K562 (cell line): ENCODE data around the gene PCP4L1. TPM values are rescaled to one million over a fixed set of nuclear protein-coding genes. Genes with fewer than 3 reads are reported as not detected.

Experiments
- BMI1 ChIP-seq: fragments of 150-350 bp; IDR thresholded peaks from 2 replicates; pipeline ENCODE4 v1.6.1; 2014; ENCODE audit warnings: low read length
- CEBPB ChIP-seq: fragments of 450-650 bp; IDR thresholded peaks from 2 replicates; pipeline ENCODE4 v1.6.1; 2016; ENCODE audit warnings: missing genetic modification characterization, missing compliant biosample characterization
- CHCHD3 ChIP-seq: fragments of 250-450 bp; sonication (Bioruptor Pico); IDR thresholded peaks from 2 replicates; pipeline ENCODE4 v2.1.2; 2022; ENCODE audit warnings: mild to moderate bottlenecking
- ESRRA ChIP-seq: fragments of 450-650 bp; IDR thresholded peaks from 2 replicates; pipeline ENCODE4 v1.6.1; 2014; ENCODE audit warnings: low read depth, mild to moderate bottlenecking, moderate library complexity, borderline replicate concordance
- FOXJ3 ChIP-seq: sonication (generic); formaldehyde crosslinking; IDR thresholded peaks from 2 replicates; pipeline ENCODE4 v1.4.0; 2020; ENCODE audit warnings: mild to moderate bottlenecking, missing genetic modification reagents
- GABPA ChIP-seq: fragments of 200-800 bp; sonication (Bioruptor generic); conservative IDR thresholded peaks from 2 replicates; pipeline ENCODE4 v1.6.1; 2016; ENCODE audit warnings: low read depth, missing genetic modification characterization, missing compliant biosample characterization
- MCM3 ChIP-seq: fragments of 450-650 bp; IDR thresholded peaks from 2 replicates; pipeline ENCODE4 v1.6.1; 2016
- MEF2A ChIP-seq: IDR thresholded peaks from 2 replicates; pipeline ENCODE4 v1.6.1; 2011; ENCODE audit warnings: low read depth, mild to moderate bottlenecking, low read length, moderate library complexity; ENCODE audit not compliant: control insufficient read depth
- PHF20 ChIP-seq: fragments of 450-650 bp; IDR thresholded peaks from 2 replicates; pipeline ENCODE4 v1.6.1; 2018; ENCODE audit not compliant: partially characterized antibody
- PYGO2 ChIP-seq: fragments of 450-650 bp; IDR thresholded peaks from 2 replicates; pipeline ENCODE4 v1.6.1; 2016; ENCODE audit warnings: mild to moderate bottlenecking, missing genetic modification characterization, moderate library complexity, missing compliant biosample characterization
- RNF2 ChIP-seq: sonication (generic); IDR thresholded peaks from 2 replicates; pipeline ENCODE4 v1.6.1; 2016
- SLC30A9 ChIP-seq: fragments of 250-450 bp; sonication (Bioruptor Pico); IDR thresholded peaks from 2 replicates; pipeline ENCODE4 v1.8.0; 2022; ENCODE audit warnings: mild to moderate bottlenecking, moderate library complexity
- SMARCA5 ChIP-seq: fragments of 450-650 bp; IDR thresholded peaks from 2 replicates; pipeline ENCODE4 v1.6.1; 2016
- SPI1 ChIP-seq: IDR thresholded peaks from 2 replicates; pipeline ENCODE4 v1.6.1; 2011; ENCODE audit warnings: low read depth, low read length, control low read depth, borderline replicate concordance
- TFAM ChIP-seq: fragments of 250-450 bp; sonication (Bioruptor Pico); conservative IDR thresholded peaks from 2 replicates; pipeline ENCODE4 v1.5.0; 2021; ENCODE audit warnings: mild to moderate bottlenecking, moderate library complexity
- TRIM24 ChIP-seq, 2 experiments: fragments of 450-650 bp; IDR thresholded peaks; 2 replicates each; pipeline ENCODE4 v1.6.1; 2016
- ZNF282 ChIP-seq: sonication (generic); formaldehyde crosslinking; IDR thresholded peaks from 2 replicates; pipeline ENCODE4 v1.8.1; 2023; ENCODE audit warnings: missing genetic modification reagents
- polyA plus RNA-seq, 8 experiments: library from polyadenylated mRNA; depleted of rRNA in 4 of 8; stranded (reverse) in 5 of 8; unstranded in 3 of 8; fragments of >200 nt; fragmentation: Nextera tagmentation in 2 of 8; fragmentation: Illumina TruSeq in 1 of 8; extraction: Ambion mirVana in 2 of 8; extraction: Trizol in 1 of 8; gene quantifications; 2 replicates each; pipeline versions ENCODE4 v1.2.1 to v1.2.3, GENCODE V29; 2011 to 2014; ENCODE audit warnings: inconsistent platforms in 1 of 8, missing spikeins in 1 of 8
- total RNA-seq, 7 experiments: library from RNA; depleted of rRNA in 6 of 7; stranded (reverse); fragments of >200 nt in 6 of 7; fragmentation: Illumina TruSeq in 2 of 7; extraction: Trizol in 2 of 7; gene quantifications; 2 replicates each; pipeline versions ENCODE4 v1.2.1 to v1.2.3, GENCODE V29; 2011 to 2021; ENCODE audit warnings: low replicate concordance in 1 of 7
- TF ChIP-seq, protein P1 (sequence below): fragments of 450-650 bp; IDR thresholded peaks from 2 replicates; pipeline ENCODE4 v1.6.1; 2016; ENCODE audit warnings: borderline replicate concordance
- TF ChIP-seq, protein P2 (sequence below): IDR thresholded peaks from 2 replicates; pipeline ENCODE4 v1.6.1; 2011; ENCODE audit not compliant: insufficient read length; ENCODE audit errors: extremely low read depth
- TF ChIP-seq, protein P3 (sequence below): sonication (generic); formaldehyde crosslinking; IDR thresholded peaks from 2 replicates; pipeline ENCODE4 v1.8.0; 2022; ENCODE audit warnings: mild to moderate bottlenecking, low read depth, missing genetic modification reagents
- TF ChIP-seq, protein P4 (sequence below): sonication (generic); formaldehyde crosslinking; IDR thresholded peaks from 2 replicates; pipeline ENCODE4 v1.8.0; 2022; ENCODE audit warnings: mild to moderate bottlenecking, missing genetic modification reagents
- TF ChIP-seq, protein P5 (sequence below): fragments of 450-650 bp; IDR thresholded peaks from 2 replicates; pipeline ENCODE4 v1.6.1; 2016; ENCODE audit warnings: antibody characterized with exemption

The PCP4L1 gene
- total and polyA plus RNA-seq, 9 of the 15 experiments (the other 6 are each of a cell fraction or from before 2014, with no cell fraction given) = not detected

DNA sequence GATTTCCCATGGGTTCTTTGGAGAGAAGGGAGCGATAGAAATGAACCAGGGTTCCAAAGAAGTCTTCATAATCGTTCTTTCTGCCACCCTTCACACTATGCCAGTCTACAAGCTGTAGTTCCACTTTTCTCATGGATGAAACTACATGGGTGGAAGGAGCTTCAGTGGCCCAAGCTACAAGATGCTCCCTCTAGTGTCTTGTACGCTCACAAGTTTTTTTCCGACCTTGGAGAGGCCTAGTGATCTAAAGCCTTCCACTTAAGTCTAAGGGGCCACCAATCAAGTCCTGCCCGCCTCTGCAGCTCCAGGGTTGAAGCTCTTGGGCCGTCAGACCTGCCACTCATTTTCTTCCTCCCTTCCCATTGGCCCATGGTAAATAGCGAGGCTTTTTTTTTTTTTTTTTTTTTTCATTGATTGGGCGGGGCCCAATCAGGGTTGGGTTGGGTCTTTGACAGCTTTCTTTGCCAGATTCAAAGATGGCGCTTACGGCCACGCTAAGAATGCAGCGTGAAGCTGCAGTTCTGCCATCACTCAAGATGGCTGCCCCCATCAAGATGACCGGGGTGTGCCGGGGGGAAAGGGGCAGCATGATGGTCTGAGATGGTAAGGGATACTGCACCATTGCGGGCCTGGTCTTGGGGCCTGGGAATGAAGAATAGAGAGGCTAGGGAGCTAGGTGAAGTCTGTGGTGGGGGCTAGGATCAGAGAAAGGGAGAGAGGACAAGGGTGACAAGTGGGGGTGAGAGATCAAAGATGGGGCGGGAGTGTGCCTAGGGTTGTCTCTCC, 32.8 kb upstream of the PCP4L1 start, which contains the start of gene TOMM40L (continued):
- no peak for TF ChIP-seq SLC30A9 (CRISPR knock-in tag)
- no peak for TF ChIP-seq ZNF282
- TF ChIP-seq, protein P1, sequence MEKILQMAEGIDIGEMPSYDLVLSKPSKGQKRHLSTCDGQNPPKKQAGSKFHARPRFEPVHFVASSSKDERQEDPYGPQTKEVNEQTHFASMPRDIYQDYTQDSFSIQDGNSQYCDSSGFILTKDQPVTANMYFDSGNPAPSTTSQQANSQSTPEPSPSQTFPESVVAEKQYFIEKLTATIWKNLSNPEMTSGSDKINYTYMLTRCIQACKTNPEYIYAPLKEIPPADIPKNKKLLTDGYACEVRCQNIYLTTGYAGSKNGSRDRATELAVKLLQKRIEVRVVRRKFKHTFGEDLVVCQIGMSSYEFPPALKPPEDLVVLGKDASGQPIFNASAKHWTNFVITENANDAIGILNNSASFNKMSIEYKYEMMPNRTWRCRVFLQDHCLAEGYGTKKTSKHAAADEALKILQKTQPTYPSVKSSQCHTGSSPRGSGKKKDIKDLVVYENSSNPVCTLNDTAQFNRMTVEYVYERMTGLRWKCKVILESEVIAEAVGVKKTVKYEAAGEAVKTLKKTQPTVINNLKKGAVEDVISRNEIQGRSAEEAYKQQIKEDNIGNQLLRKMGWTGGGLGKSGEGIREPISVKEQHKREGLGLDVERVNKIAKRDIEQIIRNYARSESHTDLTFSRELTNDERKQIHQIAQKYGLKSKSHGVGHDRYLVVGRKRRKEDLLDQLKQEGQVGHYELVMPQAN = peak; percentile 97
- TF ChIP-seq, protein P2, sequence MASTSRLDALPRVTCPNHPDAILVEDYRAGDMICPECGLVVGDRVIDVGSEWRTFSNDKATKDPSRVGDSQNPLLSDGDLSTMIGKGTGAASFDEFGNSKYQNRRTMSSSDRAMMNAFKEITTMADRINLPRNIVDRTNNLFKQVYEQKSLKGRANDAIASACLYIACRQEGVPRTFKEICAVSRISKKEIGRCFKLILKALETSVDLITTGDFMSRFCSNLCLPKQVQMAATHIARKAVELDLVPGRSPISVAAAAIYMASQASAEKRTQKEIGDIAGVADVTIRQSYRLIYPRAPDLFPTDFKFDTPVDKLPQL = no peak
- TF ChIP-seq BMI1 = no peak
- TF ChIP-seq, protein P3, sequence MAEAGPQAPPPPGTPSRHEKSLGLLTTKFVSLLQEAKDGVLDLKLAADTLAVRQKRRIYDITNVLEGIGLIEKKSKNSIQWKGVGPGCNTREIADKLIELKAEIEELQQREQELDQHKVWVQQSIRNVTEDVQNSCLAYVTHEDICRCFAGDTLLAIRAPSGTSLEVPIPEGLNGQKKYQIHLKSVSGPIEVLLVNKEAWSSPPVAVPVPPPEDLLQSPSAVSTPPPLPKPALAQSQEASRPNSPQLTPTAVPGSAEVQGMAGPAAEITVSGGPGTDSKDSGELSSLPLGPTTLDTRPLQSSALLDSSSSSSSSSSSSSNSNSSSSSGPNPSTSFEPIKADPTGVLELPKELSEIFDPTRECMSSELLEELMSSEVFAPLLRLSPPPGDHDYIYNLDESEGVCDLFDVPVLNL (CRISPR knock-in tag) = no peak
- no peak for TF ChIP-seq RNF2
- TF ChIP-seq PHF20 = peak; percentile 66
- no peak for TF ChIP-seq TRIM24 (IDR thresholded peaks at IDR 0.05)
- TF ChIP-seq GABPA (tag) = no peak
- TF ChIP-seq CHCHD3 = no peak
- no peak for TF ChIP-seq SPI1
- no peak for TF ChIP-seq MCM3
- no peak for TF ChIP-seq SMARCA5
- TF ChIP-seq TFAM (CRISPR knock-in tag) = no peak
- TF ChIP-seq PYGO2 (tag) = no peak
- TF ChIP-seq, protein P4, sequence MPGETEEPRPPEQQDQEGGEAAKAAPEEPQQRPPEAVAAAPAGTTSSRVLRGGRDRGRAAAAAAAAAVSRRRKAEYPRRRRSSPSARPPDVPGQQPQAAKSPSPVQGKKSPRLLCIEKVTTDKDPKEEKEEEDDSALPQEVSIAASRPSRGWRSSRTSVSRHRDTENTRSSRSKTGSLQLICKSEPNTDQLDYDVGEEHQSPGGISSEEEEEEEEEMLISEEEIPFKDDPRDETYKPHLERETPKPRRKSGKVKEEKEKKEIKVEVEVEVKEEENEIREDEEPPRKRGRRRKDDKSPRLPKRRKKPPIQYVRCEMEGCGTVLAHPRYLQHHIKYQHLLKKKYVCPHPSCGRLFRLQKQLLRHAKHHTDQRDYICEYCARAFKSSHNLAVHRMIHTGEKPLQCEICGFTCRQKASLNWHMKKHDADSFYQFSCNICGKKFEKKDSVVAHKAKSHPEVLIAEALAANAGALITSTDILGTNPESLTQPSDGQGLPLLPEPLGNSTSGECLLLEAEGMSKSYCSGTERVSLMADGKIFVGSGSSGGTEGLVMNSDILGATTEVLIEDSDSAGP (CRISPR knock-in tag) = no peak
- TF ChIP-seq ESRRA = peak; percentile 89
- TF ChIP-seq, protein P5, sequence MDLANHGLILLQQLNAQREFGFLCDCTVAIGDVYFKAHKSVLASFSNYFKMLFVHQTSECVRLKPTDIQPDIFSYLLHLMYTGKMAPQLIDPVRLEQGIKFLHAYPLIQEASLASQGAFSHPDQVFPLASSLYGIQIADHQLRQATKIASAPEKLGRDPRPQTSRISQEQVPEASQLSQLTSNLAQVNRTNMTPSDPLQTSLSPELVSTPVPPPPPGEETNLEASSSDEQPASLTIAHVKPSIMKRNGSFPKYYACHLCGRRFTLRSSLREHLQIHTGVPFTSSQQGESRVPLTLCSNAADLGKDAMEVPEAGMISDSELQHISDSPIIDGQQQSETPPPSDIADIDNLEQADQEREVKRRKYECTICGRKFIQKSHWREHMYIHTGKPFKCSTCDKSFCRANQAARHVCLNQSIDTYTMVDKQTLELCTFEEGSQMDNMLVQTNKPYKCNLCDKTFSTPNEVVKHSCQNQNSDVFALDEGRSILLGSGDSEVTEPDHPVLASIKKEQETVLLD = no peak
- TF ChIP-seq MEF2A = no peak
- no peak for TF ChIP-seq CEBPB (tag)
- TF ChIP-seq FOXJ3 (CRISPR knock-in tag) = no peak
